HepG2 (cell line): ENCODE results near the gene NOL12. TPM values are rescaled to one million over a fixed set of nuclear protein-coding genes. Genes with fewer than 3 reads are reported as not detected.

ENCODE experiments used
- CREB3 ChIP-seq: sonication (generic); formaldehyde crosslinking; IDR thresholded peaks from 2 replicates; pipeline ENCODE4 v1.5.0; 2020; ENCODE audit warnings: missing genetic modification reagents
- EEA1 ChIP-seq: sonication (generic); formaldehyde crosslinking; IDR thresholded peaks from 2 replicates; pipeline ENCODE4 v1.5.1; 2020; ENCODE audit warnings: mild to moderate bottlenecking, missing genetic modification reagents, borderline replicate concordance
- FOXC1 ChIP-seq: sonication (generic); formaldehyde crosslinking; IDR thresholded peaks from 2 replicates; pipeline ENCODE4 v1.8.0; 2022; ENCODE audit warnings: mild to moderate bottlenecking, missing genetic modification reagents, borderline replicate concordance
- HDAC2 ChIP-seq: sonication (generic); formaldehyde crosslinking; IDR thresholded peaks from 2 replicates; pipeline ENCODE4 v1.4.0; 2020; ENCODE audit warnings: missing genetic modification reagents
- HINFP ChIP-seq: sonication (generic); formaldehyde crosslinking; IDR thresholded peaks from 2 replicates; pipeline ENCODE4 v1.4.0; 2020; ENCODE audit warnings: low read depth, mild to moderate bottlenecking, missing genetic modification reagents
- MAZ ChIP-seq, 2 experiments: sonication (generic) in 1 of 2; formaldehyde crosslinking in 1 of 2; IDR thresholded peaks; 2 replicates each; pipeline versions ENCODE4 v1.5.0 to v1.6.1; 2012 to 2020; ENCODE audit warnings: low read depth in 2 of 2, mild to moderate bottlenecking in 2 of 2, borderline replicate concordance in 1 of 2, improper control_type of control experiment in 1 of 2, low read length in 1 of 2, missing genetic modification reagents in 1 of 2, moderate library complexity in 1 of 2
- NFE2L1 ChIP-seq: sonication (generic); formaldehyde crosslinking; IDR thresholded peaks from 2 replicates; pipeline ENCODE4 v1.4.0; 2020; ENCODE audit warnings: missing genetic modification reagents, mild to moderate bottlenecking, borderline replicate concordance
- NPAS2 ChIP-seq: sonication (generic); formaldehyde crosslinking; IDR thresholded peaks from 2 replicates; pipeline ENCODE4 v1.8.0; 2022; ENCODE audit warnings: mild to moderate bottlenecking, missing genetic modification reagents, borderline replicate concordance
- PLRG1 ChIP-seq: fragments of 450-650 bp; conservative IDR thresholded peaks from 2 replicates; pipeline ENCODE4 v1.6.1; 2016
- ZBTB44 ChIP-seq: sonication (generic); formaldehyde crosslinking; IDR thresholded peaks from 2 replicates; pipeline ENCODE4 v1.4.0; 2020; ENCODE audit warnings: missing genetic modification reagents
- ZNF101 ChIP-seq: sonication (generic); formaldehyde crosslinking; IDR thresholded peaks from 2 replicates; pipeline ENCODE4 v1.4.0; 2020; ENCODE audit warnings: mild to moderate bottlenecking, low read depth, missing genetic modification reagents, borderline replicate concordance
- ZNF17 ChIP-seq: sonication (generic); formaldehyde crosslinking; IDR thresholded peaks from 2 replicates; pipeline ENCODE4 v1.5.0; 2020; ENCODE audit warnings: mild to moderate bottlenecking, missing genetic modification reagents
- ZNF20 ChIP-seq: sonication (generic); formaldehyde crosslinking; IDR thresholded peaks from 2 replicates; pipeline ENCODE4 v1.4.0; 2020; ENCODE audit warnings: mild to moderate bottlenecking, moderate library complexity, missing genetic modification reagents
- ZNF281 ChIP-seq: sonication (generic); formaldehyde crosslinking; IDR thresholded peaks from 2 replicates; pipeline ENCODE4 v1.4.0; 2020; ENCODE audit warnings: missing genetic modification reagents, borderline replicate concordance
- ZNF34 ChIP-seq: sonication (generic); formaldehyde crosslinking; IDR thresholded peaks from 2 replicates; pipeline ENCODE4 v1.4.0; 2020; ENCODE audit warnings: mild to moderate bottlenecking, missing genetic modification reagents, borderline replicate concordance
- ZNF749 ChIP-seq: sonication (generic); formaldehyde crosslinking; IDR thresholded peaks from 2 replicates; pipeline ENCODE4 v1.8.0; 2022; ENCODE audit warnings: mild to moderate bottlenecking, missing genetic modification reagents, moderate library complexity, borderline replicate concordance
- ZNF761 ChIP-seq: sonication (generic); formaldehyde crosslinking; conservative IDR thresholded peaks from 2 replicates; pipeline ENCODE4 v1.4.0; 2020; ENCODE audit warnings: mild to moderate bottlenecking, missing genetic modification reagents
- ZNF781 ChIP-seq: sonication (generic); formaldehyde crosslinking; IDR thresholded peaks from 2 replicates; pipeline ENCODE4 v1.5.1; 2020; ENCODE audit warnings: borderline replicate concordance, mild to moderate bottlenecking, missing genetic modification reagents; ENCODE audit errors: not compliant biosample characterization
- polyA plus RNA-seq, 8 experiments: library from polyadenylated mRNA; depleted of rRNA in 3 of 8; stranded (reverse) in 7 of 8; unstranded in 1 of 8; fragments of >200 nt; fragmentation: Illumina TruSeq in 4 of 8; extraction: Trizol in 4 of 8; gene quantifications; 2 replicates each; pipeline versions ENCODE4 v1.2.1 to v1.2.3, GENCODE V29; 2011 to 2016; ENCODE audit warnings: low read depth in 4 of 8, missing spikeins in 1 of 8, mixed read lengths in 1 of 8; ENCODE audit not compliant: insufficient read depth in 1 of 8
- total RNA-seq, 5 experiments: library from RNA; depleted of rRNA; stranded (reverse); fragments of >200 nt; fragmentation: Illumina TruSeq; extraction: Trizol; gene quantifications; 2 replicates each; pipeline ENCODE4 v1.2.3, GENCODE V29; 2016; ENCODE audit warnings: low read depth in 1 of 5

The NOL12 gene
- total and polyA plus RNA-seq, 2 of the 13 experiments (the other 11 are each of a cell fraction or from before 2014, with no cell fraction given) = 14.3 to 31.4 TPM

- no peak for TF ChIP-seq PLRG1
- no peak for TF ChIP-seq ZNF749 (CRISPR knock-in tag)
- no peak for TF ChIP-seq ZNF20 (CRISPR knock-in tag)
- TF ChIP-seq HINFP (CRISPR knock-in tag) = no peak
- TF ChIP-seq MAZ (IDR thresholded peaks at IDR 0.05; ENCODE audit: borderline replicate concordance, low read depth, low read length) = no peak
- TF ChIP-seq MAZ (CRISPR knock-in tag; IDR thresholded peaks at IDR 0.05; ENCODE audit: low read depth) = no peak; the same call in 1 of the 2 replicates
- TF ChIP-seq ZNF101 (CRISPR knock-in tag) = no peak
- peak; percentile 20; the same call in 1 of the 2 replicates for TF ChIP-seq ZNF761 (CRISPR knock-in tag)
- TF ChIP-seq NPAS2 (CRISPR knock-in tag) = no peak
- no peak for TF ChIP-seq ZNF781 (CRISPR knock-in tag)
- no peak for TF ChIP-seq NFE2L1 (CRISPR knock-in tag)
- TF ChIP-seq ZNF34 (CRISPR knock-in tag) = no peak
- TF ChIP-seq EEA1 (CRISPR knock-in tag) = no peak
- no peak for TF ChIP-seq CREB3
- no peak for TF ChIP-seq ZNF17 (CRISPR knock-in tag)
- no peak for TF ChIP-seq FOXC1 (CRISPR knock-in tag)
- no peak for TF ChIP-seq ZBTB44
- no peak for TF ChIP-seq HDAC2
- TF ChIP-seq ZNF281 = no peak
Observed at GRCh38 chr22:37658133-37659065, 27.7 kb upstream of the NOL12 start, which contains the start of gene PDXP (continued).
